Measurements from ENCODE around the gene CER1. TPM values are rescaled to one million over a fixed set of nuclear protein-coding genes. Genes with fewer than 3 reads are reported as not detected.
A peak's percentile ranks its signal among the peaks of the same experiment; 100 is the strongest.

Gene CER1
- total and polyA plus RNA-seq, 10 of the 15 experiments (the other 5 are each of a cell fraction or from before 2014, with no cell fraction given) = not detected

- no peak for TF ChIP-seq TARDBP (IDR thresholded peaks at IDR 0.05; ENCODE audit: borderline replicate concordance)
- no peak for TF ChIP-seq CBFB (IDR thresholded peaks at IDR 0.05; ENCODE audit: low read depth)
- TF ChIP-seq CBX5 (IDR thresholded peaks at IDR 0.05; ENCODE audit: low read depth) = no peak
- TF ChIP-seq FOS (IDR thresholded peaks at IDR 0.05; ENCODE audit: borderline replicate concordance, extremely low read depth, insufficient read length) = no peak
These were observed 31.4 kb downstream of the CER1 start (continued) for GRCh38 chr9:14690948-14691730.

GRCh38 chr9:14687042-14687719 lies 35.4 kb downstream of the CER1 start:
- Histone ChIP-seq H3K27ac (ENCODE audit: control insufficient read depth, insufficient read depth) (peak overlapping the region; percentile 82; the same call in 1 of the 2 replicates), H3K9me3 (replicated peaks; ENCODE audit: control insufficient read depth, insufficient read depth, low read length) (peaks cover 1% of the 10 kb centered on the region; the same call in 2 of the 3 replicates), H3K4me1 (ENCODE audit: control insufficient read depth, insufficient read depth, low read length) (peaks cover 21% of the 10 kb centered on the region), H3K27me3 (replicated peaks in 1 of 2; ENCODE audit: control insufficient read depth in 2 of 2, insufficient read depth in 2 of 2, low read length in 1 of 2) (no peaks in the 10 kb centered on the region), H3K36me3 (ENCODE audit: control insufficient read depth in 2 of 2, insufficient read depth in 2 of 2, low read length in 1 of 2) (peaks cover 0 to 5% of the 10 kb centered on the region in 2 experiments; a peak in 2 of 4 replicates), H3K4me2 (ENCODE audit: control insufficient read depth, insufficient read depth) (no peak overlapping the region), H3K79me2 (ENCODE audit: control insufficient read depth, insufficient read depth, low read length) (peaks cover 29% of the 10 kb centered on the region), H4K20me1 (ENCODE audit: control insufficient read depth, insufficient read depth) (no peaks in the 10 kb centered on the region), H3K9ac (ENCODE audit: control insufficient read depth, insufficient read depth, low read length) (no peak overlapping the region), H3K4me3 (no peak overlapping the region), H2AFZ (ENCODE audit: control insufficient read depth, low read depth, low read length) (no peak overlapping the region)
- FAIRE-seq (no peak), ATAC-seq (no peak), DNase-seq (ENCODE audit: low read depth, low spot score) (no peak)
- RAD21 ChIA-PET (ENCODE audit: unreplicated experiment) = no interaction called here
- 0 out of 2 replicates have a peak, but pooled peaks have one; percentile 20 for TF ChIP-seq MLLT1 (IDR thresholded peaks at IDR 0.05)
- TF ChIP-seq SUPT20H (IDR thresholded peaks at IDR 0.05; ENCODE audit: borderline replicate concordance, control insufficient read depth, low read depth, low read length) = no peak
- no peak for TF ChIP-seq IRF3 (IDR thresholded peaks at IDR 0.05)
- SMC1A ChIA-PET (ENCODE audit: uncharacterized antibody, unreplicated experiment) = interaction anchor here (0.8 to 3.6 kb wide), 6 partner anchors 11 to 81 kb away, joined by 3 to 25 read pairs (median 4); no protein-coding TSS in a partner anchor
- CTCF ChIA-PET = interaction anchor here (0.7 to 5.5 kb wide), 8 partner anchors 16 to 716 kb away, joined by 3 to 20 read pairs (median 4); no protein-coding TSS in a partner anchor
- in situ Hi-C loops (cut with MboI) (no loop called here), intact Hi-C loops (cut with micrococcal nuclease; ENCODE audit: unreplicated experiment) (no loop called here)
- POLR2A ChIA-PET = interaction anchor here (0.7 kb wide), 1 partner anchor 99 kb away, joined by 3 read pairs; no protein-coding TSS in a partner anchor
- no TSS peak for BruUV-seq (replicated peaks)
- 83% methylated on average over 12 of the region's 12 CpGs for WGBS (ENCODE audit: insufficient coverage, insufficient replicate concordance, low lambda C conversion rate, missing lambda C conversion rate)

All from GM12878 (cell line).